Stimulated activated effector memory CD8-positive, alpha-beta T cell treated with anti-CD3 and anti-CD28 coated beads, Interleukin-12 subunit alpha, Interleukin-12 subunit beta, amount 100 ng/mL, for 72 hours (primary cell): ENCODE data around the gene IRAK4.
"Not testable (repeated sequence)": the region's sequence is repeated elsewhere in the genome, so short reads cannot be mapped to it uniquely, and the experiment has no call there.

Experiments used
- ATAC-seq: fragments of 150-1000 bp; cut with Tn5 transposase; 2 replicates; pipeline ENCODE4 v1.10.0; 2021
- DNase-seq, 2 donors: peaks; one replicate each; pipeline ENCODE4 v3.0.0; 2021 to 2022; ENCODE audit warnings: low spot score in 2 of 2
- H3K27ac Mint-ChIP-seq: one replicate; pipeline ENCODE4 v1.8.0; 2022; ENCODE audit warnings: mild to moderate bottlenecking, mixed read lengths
- H3K36me3 Mint-ChIP-seq: one replicate; pipeline ENCODE4 v1.8.0; 2022; ENCODE audit warnings: mild to moderate bottlenecking, mixed read lengths
- H3K4me1 Mint-ChIP-seq: one replicate; pipeline ENCODE4 v1.8.0; 2022; ENCODE audit warnings: mixed read lengths
- H3K4me3 Mint-ChIP-seq: one replicate; pipeline ENCODE4 v1.8.0; 2022; ENCODE audit warnings: mild to moderate bottlenecking, mixed read lengths
- H3K9me3 Mint-ChIP-seq: one replicate; pipeline ENCODE4 v1.8.0; 2022; ENCODE audit warnings: mixed read lengths

IRAK4 gene

GRCh38 chr12:43758728-43759563 lies at the start of gene IRAK4, which contains the start of gene PUS7L:
Gene IRAK4, plus strand, starts transcription at chr12:43758951. Its CDS starts 9,161 bp downstream, at chr12:43768112.
Gene PUS7L, minus strand, starts transcription at chr12:43758790. Its CDS starts 3,545 bp downstream, at chr12:43755245.
- Mint-ChIP-seq H3K27ac (peak within 1 kb of the TSS; percentile 98), H3K36me3 (peaks cover 31% of the 10 kb centered on the region), H3K4me3 (peak within 1 kb of the TSS; percentile 96), H3K9me3 (no peaks in the 10 kb centered on the region), H3K4me1 (peaks cover 46% of the 10 kb centered on the region)
- DNase-seq (peak; percentile 77 to 94), ATAC-seq (peak; percentile 97)

- ATAC-seq (no peak), DNase-seq (no peak)
- Mint-ChIP-seq H3K4me1 (no peaks in the 10 kb centered on the region), H3K36me3 (no peaks in the 10 kb centered on the region), H3K27ac (no peak overlapping the region), H3K9me3 (peaks cover 6% of the 10 kb centered on the region), H3K4me3 (no peak overlapping the region)
Measured at GRCh38 chr12:43711348-43711747, 47.4 kb upstream of the IRAK4 start.

GRCh38 chr12:43722621-43723020 lies 36.1 kb upstream of the IRAK4 start:
- H3K27ac Mint-ChIP-seq = no peak overlapping the region
- DNase-seq (no peak), ATAC-seq (no peak)
- H3K4me1 Mint-ChIP-seq = no peaks in the 10 kb centered on the region
- no peaks in the 10 kb centered on the region for H3K9me3 Mint-ChIP-seq
- H3K36me3 Mint-ChIP-seq = peaks cover 17% of the 10 kb centered on the region
- no peak overlapping the region for H3K4me3 Mint-ChIP-seq

- no peak overlapping the region for H3K27ac Mint-ChIP-seq
- peaks cover 17% of the 10 kb centered on the region for H3K36me3 Mint-ChIP-seq
- no peaks in the 10 kb centered on the region for H3K9me3 Mint-ChIP-seq
- DNase-seq (no peak), ATAC-seq (no peak)
- no peaks in the 10 kb centered on the region for H3K4me1 Mint-ChIP-seq
- no peak overlapping the region for H3K4me3 Mint-ChIP-seq
Measured at GRCh38 chr12:43723134-43723533, 35.6 kb upstream of the IRAK4 start.

GRCh38 chr12:43728117-43728516 lies 30.6 kb upstream of the IRAK4 start:
- DNase-seq = no peak
- Mint-ChIP-seq H3K9me3 (no peaks in the 10 kb centered on the region), H3K4me1 (no peaks in the 10 kb centered on the region), H3K36me3 (peaks cover 57% of the 10 kb centered on the region), H3K4me3 (no peak overlapping the region), H3K27ac (no peak overlapping the region)
- no peak for ATAC-seq

GRCh38 chr12:43728698-43729097 lies 30.1 kb upstream of the IRAK4 start:
- H3K36me3 Mint-ChIP-seq = peaks cover 57% of the 10 kb centered on the region
- H3K4me3 Mint-ChIP-seq = no peak overlapping the region

GRCh38 chr12:43730283-43730682 lies 28.5 kb upstream of the IRAK4 start:
- Mint-ChIP-seq H3K4me3 (no peak overlapping the region), H3K36me3 (peaks cover 69% of the 10 kb centered on the region), H3K4me1 (no peaks in the 10 kb centered on the region), H3K27ac (no peak overlapping the region), H3K9me3 (no peaks in the 10 kb centered on the region)
- ATAC-seq (no peak), DNase-seq (no peak)

More at GRCh38 chr12:43728698-43729097, 30.1 kb upstream of the IRAK4 start:
- Mint-ChIP-seq H3K9me3 (no peaks in the 10 kb centered on the region), H3K27ac (no peak overlapping the region), H3K4me1 (no peaks in the 10 kb centered on the region)
- no peak for ATAC-seq
- no peak for DNase-seq

- DNase-seq (no peak), ATAC-seq (no peak)
- H3K4me3 Mint-ChIP-seq = no peak overlapping the region
- H3K4me1 Mint-ChIP-seq = no peaks in the 10 kb centered on the region
- peaks cover 87% of the 10 kb centered on the region for H3K36me3 Mint-ChIP-seq
- no peaks in the 10 kb centered on the region for H3K9me3 Mint-ChIP-seq
- no peak overlapping the region for H3K27ac Mint-ChIP-seq
Measured at GRCh38 chr12:43733687-43734086, 25.1 kb upstream of the IRAK4 start.

GRCh38 chr12:43736927-43737440 lies 21.8 kb upstream of the IRAK4 start:
- ATAC-seq = no peak
- DNase-seq = no peak
- Mint-ChIP-seq H3K4me1 (no peaks in the 10 kb centered on the region), H3K27ac (no peak overlapping the region), H3K36me3 (peaks cover 89% of the 10 kb centered on the region), H3K9me3 (no peaks in the 10 kb centered on the region), H3K4me3 (no peak overlapping the region)

GRCh38 chr12:43737646-43738045 lies 21.1 kb upstream of the IRAK4 start:
- Mint-ChIP-seq H3K4me3 (no peak overlapping the region), H3K4me1 (no peaks in the 10 kb centered on the region), H3K36me3 (peaks cover 89% of the 10 kb centered on the region), H3K27ac (no peak overlapping the region), H3K9me3 (no peaks in the 10 kb centered on the region)
- DNase-seq (no peak), ATAC-seq (no peak)

GRCh38 chr12:43740511-43741100 lies 18.1 kb upstream of the IRAK4 start:
- DNase-seq (no peak), ATAC-seq (no peak)
- Mint-ChIP-seq H3K4me1 (no peaks in the 10 kb centered on the region), H3K9me3 (no peaks in the 10 kb centered on the region), H3K4me3 (no peak overlapping the region), H3K36me3 (peaks cover 96% of the 10 kb centered on the region), H3K27ac (no peak overlapping the region)

GRCh38 chr12:43742106-43742505 lies 16.6 kb upstream of the IRAK4 start:
- no peak overlapping the region for H3K27ac Mint-ChIP-seq
- DNase-seq (no peak), ATAC-seq (no peak)
- no peaks in the 10 kb centered on the region for H3K9me3 Mint-ChIP-seq
- H3K36me3 Mint-ChIP-seq = peaks cover 96% of the 10 kb centered on the region
- H3K4me1 Mint-ChIP-seq = no peaks in the 10 kb centered on the region
- no peak overlapping the region for H3K4me3 Mint-ChIP-seq

GRCh38 chr12:43744826-43745225 lies 13.9 kb upstream of the IRAK4 start:
- peaks cover 86% of the 10 kb centered on the region for H3K36me3 Mint-ChIP-seq
- ATAC-seq (no peak), DNase-seq (no peak)
- no peaks in the 10 kb centered on the region for H3K9me3 Mint-ChIP-seq
- H3K4me1 Mint-ChIP-seq = peaks cover 8% of the 10 kb centered on the region
- no peak overlapping the region for H3K27ac Mint-ChIP-seq
- H3K4me3 Mint-ChIP-seq = no peak overlapping the region

- Mint-ChIP-seq H3K9me3 (no peaks in the 10 kb centered on the region), H3K4me3 (no peak overlapping the region), H3K36me3 (peaks cover 62% of the 10 kb centered on the region), H3K4me1 (peaks cover 12% of the 10 kb centered on the region), H3K27ac (no peak overlapping the region)
- ATAC-seq (no peak), DNase-seq (no peak)
Measured at GRCh38 chr12:43749016-43749415, 9.7 kb upstream of the IRAK4 start.

- DNase-seq = no peak
- no peak overlapping the region for H3K27ac Mint-ChIP-seq
Measured at GRCh38 chr12:43750814-43751213, 7.9 kb upstream of the IRAK4 start.

GRCh38 chr12:43751360-43751759 lies 7.4 kb upstream of the IRAK4 start:
- H3K4me3 Mint-ChIP-seq, H3K27ac Mint-ChIP-seq, ATAC-seq, DNase-seq, H3K9me3 Mint-ChIP-seq: not testable (repeated sequence)
- H3K36me3 Mint-ChIP-seq = peaks cover 52% of the 10 kb centered on the region
- H3K4me1 Mint-ChIP-seq = peaks cover 15% of the 10 kb centered on the region

More at GRCh38 chr12:43750814-43751213, 7.9 kb upstream of the IRAK4 start:
- Mint-ChIP-seq H3K36me3 (peaks cover 58% of the 10 kb centered on the region), H3K4me3 (no peak overlapping the region), H3K9me3 (no peaks in the 10 kb centered on the region), H3K4me1 (peaks cover 12% of the 10 kb centered on the region)
- ATAC-seq = no peak
